GM19238 (cell line): ENCODE measurements around the gene ACTBL2.
"Not testable (repeated sequence)": the region's sequence is repeated elsewhere in the genome, so short reads cannot be mapped to it uniquely, and the experiment has no call there.

Experiments used
- DNase-seq: peaks from one replicate; pipeline ENCODE4 v3.0.0; 2011; ENCODE audit warnings: low spot score; ENCODE audit not compliant: insufficient read length

Gene ACTBL2

DNA sequence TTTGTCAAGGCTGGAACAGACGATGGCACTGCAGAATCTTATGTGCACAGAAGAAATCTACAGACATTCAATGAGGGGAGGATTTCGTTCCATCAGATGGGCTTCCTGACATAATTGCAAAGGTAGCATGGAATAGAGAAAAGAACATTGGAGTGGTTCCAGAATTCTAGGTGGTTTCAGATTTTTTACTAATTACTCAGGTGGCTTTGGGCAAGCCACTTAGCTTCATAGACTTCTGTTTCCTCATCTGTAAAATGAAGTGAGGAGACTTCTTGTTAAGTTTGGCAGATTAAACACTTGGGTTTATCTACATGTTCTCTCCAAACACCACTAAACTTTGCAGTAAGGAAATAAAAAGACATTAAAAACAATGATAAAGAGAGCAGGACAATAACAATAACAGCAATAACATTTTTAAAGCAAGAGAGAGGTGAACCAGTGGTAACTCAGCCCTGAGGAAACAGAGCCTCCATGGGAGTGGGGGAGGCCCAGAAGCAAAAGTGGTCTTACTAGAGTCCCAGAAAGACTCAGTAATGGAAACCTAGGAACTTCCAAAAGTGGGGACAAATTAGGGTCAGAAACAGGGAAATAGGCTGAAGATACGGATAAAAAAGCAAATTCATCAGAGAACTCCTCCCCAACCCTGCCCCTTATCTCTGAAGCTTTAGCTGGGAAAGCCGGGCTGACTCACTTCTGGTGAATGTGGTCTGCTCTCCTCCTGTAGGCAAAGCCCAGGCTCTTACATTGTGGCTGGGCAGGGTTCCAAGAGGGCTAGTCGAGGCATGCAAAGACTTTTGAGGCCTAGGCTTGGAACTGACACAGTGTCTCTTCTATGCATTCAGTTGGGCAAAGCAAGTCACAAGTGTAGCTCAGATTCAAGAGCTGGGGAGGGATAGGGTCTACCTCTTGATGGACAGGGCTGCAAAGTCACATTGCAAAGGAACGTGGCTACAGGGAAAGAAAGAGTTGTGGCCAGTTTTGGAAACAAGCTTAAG is 11.8 kb upstream of the ACTBL2 start:
- no peak for DNase-seq

GRCh38 chr5:57493034-57493433 is 10.4 kb upstream of the ACTBL2 start:
- DNase-seq: no peak

- DNase-seq: no peak
These were observed 10.0 kb upstream of the ACTBL2 start for GRCh38 chr5:57492632-57493031.

GRCh38 chr5:57491369-57491965 is 8.9 kb upstream of the ACTBL2 start:
- no peak for DNase-seq

- DNase-seq: no peak
These were observed 5.8 kb upstream of the ACTBL2 start for GRCh38 chr5:57488215-57488955.

- no peak for DNase-seq
These were observed 3.5 kb upstream of the ACTBL2 start for GRCh38 chr5:57486027-57486602.

DNA sequence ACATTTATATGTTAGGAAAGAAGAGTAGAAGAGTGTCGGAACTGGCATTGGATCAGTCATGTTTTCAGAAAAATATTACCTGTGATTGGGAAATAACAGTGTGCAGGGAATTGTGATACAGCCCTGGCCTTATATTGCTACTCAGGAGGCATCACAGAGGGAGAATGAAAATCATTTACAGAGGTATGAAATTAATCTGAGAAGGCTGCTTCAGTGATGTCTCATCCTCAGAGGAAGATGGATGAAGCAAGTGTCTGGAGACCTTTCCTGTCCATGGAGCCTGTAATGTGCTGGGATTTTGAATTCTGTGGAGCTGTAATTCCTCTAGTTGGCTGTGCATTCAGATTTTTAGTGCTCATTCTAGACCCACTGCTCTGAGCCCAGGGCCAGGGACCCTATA is 3.8 kb downstream of the ACTBL2 start:
- no peak for DNase-seq

DNA sequence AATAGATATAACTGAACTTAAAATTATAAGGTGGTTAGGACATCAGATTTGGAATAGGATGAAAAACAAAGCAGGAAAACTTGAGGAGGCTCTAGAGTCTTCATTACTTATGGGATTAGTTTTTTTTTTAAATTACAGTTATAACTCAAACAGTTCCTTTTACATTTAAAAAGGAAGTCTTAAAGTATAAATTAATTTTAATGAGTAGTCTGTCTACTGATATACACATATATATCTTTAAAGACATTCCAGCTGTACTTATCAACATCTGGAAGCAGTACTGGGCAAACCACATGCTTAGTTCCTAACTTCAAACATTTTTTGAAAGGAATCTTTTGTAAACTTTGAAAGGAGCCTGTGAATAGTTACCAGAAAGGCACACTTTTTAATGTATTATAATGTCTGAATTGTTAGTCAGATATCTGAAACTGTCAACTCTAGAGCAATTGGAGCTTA is 6.0 kb downstream of the ACTBL2 start:
- no peak for DNase-seq

- no peak for DNase-seq
These were observed 12.3 kb downstream of the ACTBL2 start for GRCh38 chr5:57470339-57470738.

- DNase-seq: no peak
These were observed 14.0 kb downstream of the ACTBL2 start for GRCh38 chr5:57468481-57469163.

- no peak for DNase-seq
These were observed 16.1 kb downstream of the ACTBL2 start for GRCh38 chr5:57466544-57466943.

- DNase-seq: not testable (repeated sequence)
These were observed 22.6 kb downstream of the ACTBL2 start for GRCh38 chr5:57460056-57460455.

DNA sequence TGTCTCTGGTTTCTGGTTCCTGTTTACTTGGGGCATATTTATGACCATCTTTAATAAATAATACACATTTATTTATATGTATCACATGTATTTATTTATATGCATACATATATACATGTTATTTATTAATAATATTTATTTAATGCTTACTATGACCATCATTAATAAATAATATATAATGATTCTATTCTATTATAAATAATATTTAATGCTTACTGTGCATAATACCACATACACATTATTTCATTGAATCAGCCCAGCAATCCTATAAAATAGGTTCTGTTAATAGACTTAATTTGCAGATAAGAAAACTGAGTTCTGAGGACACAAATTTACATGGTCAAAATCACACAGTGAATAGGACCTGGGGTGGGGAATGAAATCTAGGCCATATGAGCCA is 24.2 kb downstream of the ACTBL2 start:
- no peak for DNase-seq

- DNase-seq: no peak
These were observed 26.0 kb downstream of the ACTBL2 start for GRCh38 chr5:57456531-57457135.

- DNase-seq: no peak
These were observed 26.8 kb downstream of the ACTBL2 start for GRCh38 chr5:57455511-57456455.

- no peak for DNase-seq
These were observed 27.7 kb downstream of the ACTBL2 start for GRCh38 chr5:57454896-57455295.

DNA sequence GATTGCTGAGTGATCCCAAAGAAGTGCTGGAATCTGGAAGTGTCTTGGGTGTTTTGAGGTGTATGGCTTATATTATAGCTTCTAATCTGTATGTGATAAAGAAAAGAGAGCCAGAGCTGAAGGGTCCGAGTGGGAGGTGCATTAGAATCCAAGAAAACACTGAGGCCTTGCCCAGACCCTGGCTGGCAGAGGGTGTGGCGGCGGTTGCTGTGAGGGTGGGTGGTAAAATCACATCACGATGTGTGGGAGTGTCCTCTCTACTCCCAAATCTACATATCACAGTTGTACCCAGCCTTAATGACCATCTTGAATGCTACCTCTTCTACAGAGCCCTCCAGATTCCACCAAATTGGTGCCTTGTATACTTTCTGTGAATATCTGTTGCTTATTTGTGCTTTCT is 28.9 kb downstream of the ACTBL2 start:
- DNase-seq: no peak

DNA sequence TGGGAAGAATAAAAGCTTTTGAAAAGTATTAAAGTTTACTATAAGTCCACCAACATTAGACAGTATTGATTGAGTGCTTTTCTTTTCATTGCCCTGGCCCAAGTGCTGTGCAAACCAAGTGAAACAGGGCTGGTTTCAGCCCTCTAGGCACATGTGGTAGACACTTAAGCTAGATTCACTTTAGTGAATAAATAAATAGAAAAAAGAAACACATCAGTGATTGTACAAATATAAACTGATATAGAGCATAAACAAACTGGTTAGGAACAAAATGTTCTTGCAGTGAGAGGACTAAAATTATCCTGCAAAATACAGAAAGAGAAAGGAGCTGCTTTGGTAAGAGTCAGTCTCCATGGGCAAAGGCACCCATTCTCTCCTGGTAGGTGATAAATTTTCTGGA is 29.7 kb downstream of the ACTBL2 start:
- no peak for DNase-seq
